ENCODE data around the gene SRRM4.
"Not testable (repeated sequence)": the region's sequence is repeated elsewhere in the genome, so short reads cannot be mapped to it uniquely, and the experiment has no call there.

SRRM4 gene

GRCh38 chr12:118981285-118982211 is at the start of gene SRRM4:
Gene SRRM4 (plus strand): TSS chr12:118981541. CDS start chr12:118981883, 342 bp downstream.
- DNase-seq = no peak

- no peak for DNase-seq
Measured at GRCh38 chr12:118946256-118946655, 35.1 kb upstream of the SRRM4 start.

- no peak for DNase-seq
Measured at GRCh38 chr12:118958520-118958919, 22.8 kb upstream of the SRRM4 start.

GRCh38 chr12:118959348-118959747 is 22.0 kb upstream of the SRRM4 start:
- no peak for DNase-seq

- DNase-seq = no peak
Measured at GRCh38 chr12:118959985-118960560, 21.3 kb upstream of the SRRM4 start.

- DNase-seq = no peak
Measured at GRCh38 chr12:118960865-118961264, 20.5 kb upstream of the SRRM4 start.

- DNase-seq = no peak
Measured at GRCh38 chr12:118964988-118965387, 16.4 kb upstream of the SRRM4 start.

- no peak for DNase-seq
Measured at GRCh38 chr12:118970856-118971255, 10.5 kb upstream of the SRRM4 start.

- no peak for DNase-seq
Measured at GRCh38 chr12:118972982-118973381, 8.4 kb upstream of the SRRM4 start.

GRCh38 chr12:118979763-118980406 is 1.5 kb upstream of the SRRM4 start:
- peak; percentile 3 for DNase-seq

- no peak for DNase-seq
Measured at GRCh38 chr12:118980407-118981014, 830 bp upstream of the SRRM4 start.

GRCh38 chr12:118982302-118982701 is 961 bp downstream of the SRRM4 start:
- no peak for DNase-seq

GRCh38 chr12:118982984-118983761 is 1.8 kb downstream of the SRRM4 start:
- no peak for DNase-seq

- DNase-seq = no peak
Measured at GRCh38 chr12:118984161-118984943, 3.0 kb downstream of the SRRM4 start.

- no peak for DNase-seq
Measured at GRCh38 chr12:118986050-118986449, 4.7 kb downstream of the SRRM4 start.

- DNase-seq = no peak
Measured at GRCh38 chr12:118999107-118999506, 17.8 kb downstream of the SRRM4 start.

- no peak for DNase-seq
Measured at GRCh38 chr12:119005085-119005484, 23.7 kb downstream of the SRRM4 start.

GRCh38 chr12:119005913-119006312 is 24.6 kb downstream of the SRRM4 start:
- no peak for DNase-seq

- no peak for DNase-seq
Measured at GRCh38 chr12:119006746-119007145, 25.4 kb downstream of the SRRM4 start.

GRCh38 chr12:119008273-119008672 is 26.9 kb downstream of the SRRM4 start:
- not testable (repeated sequence) for DNase-seq

- no peak for DNase-seq
Measured at GRCh38 chr12:119008691-119009221, 27.4 kb downstream of the SRRM4 start.
